A673 (cell line): ENCODE data around the gene KBTBD12.

Experiments
- EZH2 ChIP-seq: fragments of 200-600 bp; sonication (generic); IDR thresholded peaks from 2 replicates; pipeline ENCODE4 v1.6.1; 2017; ENCODE audit warnings: borderline replicate concordance, low read depth, mild to moderate bottlenecking, mixed read lengths, antibody characterized with exemption, low read length; ENCODE audit not compliant: poor library complexity, severe bottlenecking
- TF ChIP-seq, protein P1 (sequence below): fragments of 300-800, 200-600 bp; sonication (generic); conservative IDR thresholded peaks from 2 replicates; pipeline ENCODE4 v1.5.1; 2017; ENCODE audit warnings: low read depth, mild to moderate bottlenecking, antibody characterized with exemption, low read length, moderate library complexity, mixed read lengths

DNA sequence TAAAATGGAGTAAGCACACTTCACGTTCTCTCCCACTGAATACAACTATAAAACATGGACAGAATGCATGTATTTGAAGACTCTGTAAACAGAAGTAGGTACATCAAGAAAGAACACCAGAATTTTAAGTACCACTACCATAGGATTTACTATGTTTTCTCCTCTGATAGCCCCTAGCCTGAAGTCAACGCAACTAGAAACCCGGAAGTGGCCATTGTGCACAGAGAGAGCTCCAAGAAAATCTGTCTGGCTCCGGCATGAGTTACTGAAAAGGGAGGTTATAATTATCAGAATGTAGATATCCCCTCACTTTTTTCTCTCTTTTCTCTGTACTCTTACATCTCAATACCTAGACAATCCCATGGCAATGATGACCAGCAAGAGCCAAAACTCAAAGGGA is 23.8 kb downstream of the KBTBD12 start:
- TF ChIP-seq, protein P1, sequence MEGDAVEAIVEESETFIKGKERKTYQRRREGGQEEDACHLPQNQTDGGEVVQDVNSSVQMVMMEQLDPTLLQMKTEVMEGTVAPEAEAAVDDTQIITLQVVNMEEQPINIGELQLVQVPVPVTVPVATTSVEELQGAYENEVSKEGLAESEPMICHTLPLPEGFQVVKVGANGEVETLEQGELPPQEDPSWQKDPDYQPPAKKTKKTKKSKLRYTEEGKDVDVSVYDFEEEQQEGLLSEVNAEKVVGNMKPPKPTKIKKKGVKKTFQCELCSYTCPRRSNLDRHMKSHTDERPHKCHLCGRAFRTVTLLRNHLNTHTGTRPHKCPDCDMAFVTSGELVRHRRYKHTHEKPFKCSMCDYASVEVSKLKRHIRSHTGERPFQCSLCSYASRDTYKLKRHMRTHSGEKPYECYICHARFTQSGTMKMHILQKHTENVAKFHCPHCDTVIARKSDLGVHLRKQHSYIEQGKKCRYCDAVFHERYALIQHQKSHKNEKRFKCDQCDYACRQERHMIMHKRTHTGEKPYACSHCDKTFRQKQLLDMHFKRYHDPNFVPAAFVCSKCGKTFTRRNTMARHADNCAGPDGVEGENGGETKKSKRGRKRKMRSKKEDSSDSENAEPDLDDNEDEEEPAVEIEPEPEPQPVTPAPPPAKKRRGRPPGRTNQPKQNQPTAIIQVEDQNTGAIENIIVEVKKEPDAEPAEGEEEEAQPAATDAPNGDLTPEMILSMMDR = no peak
- TF ChIP-seq EZH2 = no peak
